ENCODE measurements around the gene ELOB.

ELOB gene

GRCh38 chr16:2737238-2737605 is 39.9 kb downstream of the ELOB start:
- Histone ChIP-seq H3K79me2 (no peaks in the 10 kb centered on the region), H3K4me3 (ENCODE audit: low read depth, low read length) (no peak overlapping the region), H3K4me1 (no peaks in the 10 kb centered on the region), H2AFZ (no peak overlapping the region), H3K27me3 (ENCODE audit: control insufficient read depth, insufficient read depth, low read length) (no peaks in the 10 kb centered on the region), H3K9ac (no peak overlapping the region), H3K4me2 (ENCODE audit: low read length) (no peak overlapping the region), H3K27ac (no peak overlapping the region), H3K9me3 (ENCODE audit: control insufficient read depth, low read length) (no peaks in the 10 kb centered on the region), H3K36me3 (ENCODE audit: control insufficient read depth, insufficient read depth, low read length) (no peaks in the 10 kb centered on the region)
- TF ChIP-seq CTCF (IDR thresholded peaks at IDR 0.05), result no peak

- Histone ChIP-seq H3K36me3 (ENCODE audit: control insufficient read depth, insufficient read depth, low read length) (no peaks in the 10 kb centered on the region), H3K4me2 (ENCODE audit: low read length) (no peak overlapping the region), H3K27me3 (ENCODE audit: control insufficient read depth, insufficient read depth, low read length) (no peaks in the 10 kb centered on the region), H3K9ac (no peak overlapping the region), H3K79me2 (no peaks in the 10 kb centered on the region), H3K27ac (no peak overlapping the region), H3K4me3 (ENCODE audit: low read depth, low read length) (no peak overlapping the region), H3K9me3 (ENCODE audit: control insufficient read depth, low read length) (no peaks in the 10 kb centered on the region), H2AFZ (no peak overlapping the region), H3K4me1 (no peaks in the 10 kb centered on the region)
- no peak for TF ChIP-seq CTCF (IDR thresholded peaks at IDR 0.05)
Measured at GRCh38 chr16:2736476-2737237, 40.4 kb downstream of the ELOB start.

GRCh38 chr16:2734844-2735515 is 42.1 kb downstream of the ELOB start:
- Histone ChIP-seq H3K79me2 (no peaks in the 10 kb centered on the region), H2AFZ (no peak overlapping the region), H3K9me3 (ENCODE audit: control insufficient read depth, low read length) (no peaks in the 10 kb centered on the region), H3K4me2 (ENCODE audit: low read length) (no peak overlapping the region), H3K27ac (no peak overlapping the region), H3K27me3 (ENCODE audit: control insufficient read depth, insufficient read depth, low read length) (no peaks in the 10 kb centered on the region), H3K4me1 (no peaks in the 10 kb centered on the region), H3K36me3 (ENCODE audit: control insufficient read depth, insufficient read depth, low read length) (no peaks in the 10 kb centered on the region), H3K9ac (no peak overlapping the region), H3K4me3 (ENCODE audit: low read depth, low read length) (no peak overlapping the region)
- no peak for TF ChIP-seq CTCF (IDR thresholded peaks at IDR 0.05)

GRCh38 chr16:2728034-2728433 is 49.0 kb downstream of the ELOB start:
- H3K9ac ChIP-seq, result no peak overlapping the region
- H3K4me2 ChIP-seq (ENCODE audit: low read length), result no peak overlapping the region
- no peak overlapping the region for H3K27ac ChIP-seq
- no peaks in the 10 kb centered on the region for H3K4me1 ChIP-seq
- H3K36me3 ChIP-seq (ENCODE audit: control insufficient read depth, insufficient read depth, low read length), result no peaks in the 10 kb centered on the region
- H3K4me3 ChIP-seq (ENCODE audit: low read depth, low read length), result no peak overlapping the region
- H3K27me3 ChIP-seq (ENCODE audit: control insufficient read depth, insufficient read depth, low read length), result no peaks in the 10 kb centered on the region
- H3K79me2 ChIP-seq, result no peaks in the 10 kb centered on the region
- no peak for TF ChIP-seq CTCF (IDR thresholded peaks at IDR 0.05)
- H3K9me3 ChIP-seq (ENCODE audit: control insufficient read depth, low read length), result no peaks in the 10 kb centered on the region
- no peak overlapping the region for H2AFZ ChIP-seq

Data from parathyroid adenoma (tissue), 2 donors.